CD4-positive, CD25-positive, alpha-beta regulatory T cell (primary cell): ENCODE results near the gene TRIM46. TPM values are rescaled to one million over a fixed set of nuclear protein-coding genes. Genes with fewer than 3 reads are reported as not detected.

Source experiments
- ATAC-seq, 2 donors: fragments of 150-1000 bp; cut with Tn5 transposase; one replicate each; pipeline ENCODE4 v1.10.0; 2021; ENCODE audit warnings: low read depth in 2 of 2, moderate number of reproducible peaks in 2 of 2, moderate library complexity in 1 of 2
- DNase-seq, 3 donors: peaks; one replicate each; pipeline versions ENCODE4 v3.0.0 to v3.0.0-alpha.2; 2012 to 2022; ENCODE audit warnings: mixed read lengths in 1 of 3
- H3K27ac ChIP-seq: one replicate; pipeline ENCODE4 v1.7.0; 2013; ENCODE audit warnings: mild to moderate bottlenecking, low read length; ENCODE audit not compliant: insufficient read depth, poor library complexity, severe bottlenecking
- H3K27me3 ChIP-seq: one replicate; pipeline ENCODE4 v1.7.0; 2013; ENCODE audit warnings: low read length; ENCODE audit not compliant: control insufficient read depth, insufficient read depth
- H3K36me3 ChIP-seq: one replicate; pipeline ENCODE4 v1.7.0; 2013; ENCODE audit warnings: mild to moderate bottlenecking, low read length, moderate library complexity; ENCODE audit not compliant: control insufficient read depth, insufficient read depth
- H3K4me1 ChIP-seq: 2 replicates; pipeline ENCODE4 v1.7.0; 2013; ENCODE audit warnings: mild to moderate bottlenecking, low read length; ENCODE audit not compliant: insufficient read depth, control insufficient read depth, poor library complexity, severe bottlenecking
- H3K4me3 ChIP-seq: one replicate; pipeline ENCODE4 v1.7.0; 2013; ENCODE audit warnings: low read depth, mild to moderate bottlenecking, low read length, moderate library complexity
- H3K9me3 ChIP-seq, 2 experiments: 1 replicate in 1 of 2; 2 replicates in 1 of 2; pipeline ENCODE4 v1.7.0; 2013; ENCODE audit warnings: low read length in 2 of 2, mild to moderate bottlenecking in 1 of 2, moderate library complexity in 1 of 2; ENCODE audit not compliant: control insufficient read depth in 2 of 2
- H3K27ac Mint-ChIP-seq, 3 donors: one replicate each; pipeline ENCODE4 v1.8.0; 2020 to 2022; ENCODE audit warnings: mild to moderate bottlenecking in 3 of 3, mixed read lengths in 3 of 3, moderate library complexity in 2 of 3
- H3K27me3 Mint-ChIP-seq: one replicate; pipeline ENCODE4 v1.8.0; 2022; ENCODE audit warnings: mild to moderate bottlenecking, mixed read lengths
- H3K36me3 Mint-ChIP-seq: one replicate; pipeline ENCODE4 v1.8.0; 2020; ENCODE audit warnings: mixed read lengths
- H3K4me1 Mint-ChIP-seq, 4 donors: one replicate each; pipeline ENCODE4 v1.8.0; 2020 to 2022; ENCODE audit warnings: mixed read lengths in 4 of 4, mild to moderate bottlenecking in 1 of 4
- H3K4me3 Mint-ChIP-seq, 4 donors: one replicate each; pipeline ENCODE4 v1.8.0; 2020 to 2022; ENCODE audit warnings: mild to moderate bottlenecking in 4 of 4, mixed read lengths in 4 of 4, moderate library complexity in 3 of 4
- H3K9me3 Mint-ChIP-seq, 7 donors: one replicate each; pipeline ENCODE4 v1.8.0; 2020 to 2022; ENCODE audit warnings: mixed read lengths in 7 of 7, mild to moderate bottlenecking in 3 of 7, moderate library complexity in 2 of 7
- polyA plus RNA-seq, 4 donors: library from polyadenylated mRNA; unstranded; fragments of 300-500 nt; fragmentation: Illumina TruSeq; gene quantifications; one replicate each; pipeline ENCODE4 v1.2.3, GENCODE V29; 2021
- total RNA-seq: library from RNA; stranded (reverse); gene quantifications from one replicate; pipeline ENCODE4 v1.2.3, GENCODE V29; 2022

The TRIM46 gene
- total and polyA plus RNA-seq, 5 donors from 2014 or later = 0.44 to 6.1 (median 1.1) TPM

- Mint-ChIP-seq H3K4me1 (peaks cover 8 to 55% (median 28%) of the 10 kb centered on the region in 4 donors), H3K27ac (no peak overlapping the region), H3K4me3 (peak overlapping the region; percentile 41 to 86 (median 66)), H3K36me3 (peaks cover 8% of the 10 kb centered on the region), H3K27me3 (peaks cover 4% of the 10 kb centered on the region), H3K9me3 (no peaks in the 10 kb centered on the region)
- ATAC-seq (no peak), DNase-seq (peak in 1 of 3 donors; percentile 50)
- H3K27me3 ChIP-seq = no peaks in the 10 kb centered on the region
- peaks cover 37% of the 10 kb centered on the region for H3K4me1 ChIP-seq
- peaks cover 12% of the 10 kb centered on the region for H3K36me3 ChIP-seq
- no peaks in the 10 kb centered on the region for H3K9me3 ChIP-seq
- no peak overlapping the region for H3K27ac ChIP-seq
- peak overlapping the region; percentile 28 for H3K4me3 ChIP-seq
Observed at GRCh38 chr1:155175927-155176371, 2.3 kb downstream of the TRIM46 start.

DNA sequence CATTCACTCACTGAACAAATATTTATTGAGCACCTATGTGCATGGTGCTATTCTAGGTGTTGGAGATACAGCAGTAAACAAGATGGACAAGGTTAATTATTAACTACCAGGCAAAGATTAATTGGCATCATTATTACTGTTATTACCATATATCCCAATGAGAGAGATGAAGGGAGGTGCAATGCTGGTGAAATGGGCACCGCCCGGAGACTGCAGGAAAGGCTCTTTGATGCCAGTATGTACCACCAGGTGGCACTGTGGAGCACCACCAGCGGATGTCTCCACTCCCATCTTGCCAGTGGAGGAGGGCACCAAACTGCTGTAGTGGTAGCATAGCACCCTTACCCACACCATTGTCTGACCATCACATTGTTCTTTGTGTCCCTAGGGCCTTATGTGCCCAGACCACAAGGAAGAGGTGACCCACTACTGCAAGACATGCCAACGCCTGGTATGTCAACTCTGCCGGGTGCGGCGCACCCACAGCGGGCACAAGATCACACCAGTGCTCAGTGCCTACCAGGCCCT, 3.0 kb downstream of the TRIM46 start:
- H3K4me1 ChIP-seq = peaks cover 37% of the 10 kb centered on the region
- H3K27me3 ChIP-seq = no peaks in the 10 kb centered on the region
- H3K36me3 ChIP-seq = peaks cover 12% of the 10 kb centered on the region
- peak overlapping the region; percentile 28 for H3K4me3 ChIP-seq
- ATAC-seq (peak; percentile 46 to 48), DNase-seq (peak; percentile 68 to 86 (median 80))
- no peak overlapping the region for H3K27ac ChIP-seq
- H3K4me3 Mint-ChIP-seq = peak overlapping the region; percentile 48 to 86 (median 64)
- H3K27ac Mint-ChIP-seq = peak overlapping the region in 1 of 3 donors; percentile 54
- H3K4me1 Mint-ChIP-seq = peaks cover 8 to 49% (median 27%) of the 10 kb centered on the region in 4 donors
- no peaks in the 10 kb centered on the region for H3K9me3 Mint-ChIP-seq
- no peaks in the 10 kb centered on the region for H3K9me3 ChIP-seq
- H3K36me3 Mint-ChIP-seq = peaks cover 8% of the 10 kb centered on the region
- peaks cover 4% of the 10 kb centered on the region for H3K27me3 Mint-ChIP-seq

- H3K4me3 Mint-ChIP-seq = peak overlapping the region in 2 of 4 donors; percentile 29 to 51
- no peak for ATAC-seq
- H3K9me3 Mint-ChIP-seq = no peaks in the 10 kb centered on the region
- no peaks in the 10 kb centered on the region for H3K27me3 ChIP-seq
- DNase-seq = no peak
- H3K36me3 ChIP-seq = peaks cover 12% of the 10 kb centered on the region
- H3K27ac ChIP-seq = no peak overlapping the region
- H3K4me1 Mint-ChIP-seq = peaks cover 4 to 42% (median 20%) of the 10 kb centered on the region in 4 donors
- H3K27ac Mint-ChIP-seq = no peak overlapping the region
- peaks cover 30% of the 10 kb centered on the region for H3K4me1 ChIP-seq
- H3K36me3 Mint-ChIP-seq = peaks cover 8% of the 10 kb centered on the region
- no peak overlapping the region for H3K4me3 ChIP-seq
- H3K9me3 ChIP-seq = no peaks in the 10 kb centered on the region
- H3K27me3 Mint-ChIP-seq = no peaks in the 10 kb centered on the region
Observed at GRCh38 chr1:155177192-155177917, 3.7 kb downstream of the TRIM46 start.

GRCh38 chr1:155177918-155178281, 4.3 kb downstream of the TRIM46 start:
- DNase-seq = no peak
- no peak overlapping the region for H3K27ac ChIP-seq
- Mint-ChIP-seq H3K27me3 (no peaks in the 10 kb centered on the region), H3K9me3 (no peaks in the 10 kb centered on the region), H3K27ac (no peak overlapping the region), H3K36me3 (peaks cover 8% of the 10 kb centered on the region), H3K4me1 (peaks cover 4 to 39% (median 18%) of the 10 kb centered on the region in 4 donors), H3K4me3 (peak overlapping the region in 2 of 4 donors; percentile 29 to 63)
- H3K9me3 ChIP-seq = no peaks in the 10 kb centered on the region
- H3K27me3 ChIP-seq = no peaks in the 10 kb centered on the region
- peaks cover 25% of the 10 kb centered on the region for H3K4me1 ChIP-seq
- peaks cover 12% of the 10 kb centered on the region for H3K36me3 ChIP-seq
- ATAC-seq = no peak
- H3K4me3 ChIP-seq = no peak overlapping the region

DNA sequence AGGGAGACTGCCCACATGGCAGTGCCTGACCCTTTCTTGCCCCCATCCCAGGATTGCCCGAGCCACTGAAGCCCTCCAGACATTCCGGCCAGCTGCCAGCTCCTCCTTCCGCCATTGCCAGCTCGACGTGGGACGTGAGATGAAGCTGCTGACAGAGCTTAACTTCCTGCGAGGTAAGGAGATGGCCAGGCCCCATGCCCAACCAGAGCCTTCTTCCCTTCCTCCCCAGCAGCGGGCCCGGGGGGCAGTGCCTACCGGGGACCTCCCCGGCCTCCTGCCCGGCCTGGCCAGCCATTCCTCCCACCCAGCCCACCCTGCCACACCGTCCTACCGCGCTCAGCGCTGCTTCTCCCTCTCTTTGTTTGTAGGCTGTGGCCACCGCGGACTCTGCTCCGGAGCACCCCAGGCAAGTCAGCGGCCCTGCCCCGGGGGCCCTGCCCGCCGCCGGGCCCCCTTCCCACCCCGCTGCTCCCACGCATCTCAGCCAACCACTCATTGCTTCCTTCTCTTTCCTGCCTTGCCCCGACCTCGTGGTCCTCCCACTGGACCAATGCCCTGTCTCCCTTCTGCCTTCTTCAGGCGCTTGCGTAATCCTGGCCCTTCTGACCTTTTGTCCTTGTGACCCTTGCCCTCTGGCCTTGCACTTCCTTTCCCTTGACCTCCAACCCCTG, 4.9 kb downstream of the TRIM46 start:
- ATAC-seq (no peak), DNase-seq (no peak)
- H3K27ac ChIP-seq = no peak overlapping the region
- H3K36me3 ChIP-seq = peaks cover 12% of the 10 kb centered on the region
- H3K27me3 ChIP-seq = no peaks in the 10 kb centered on the region
- H3K4me3 ChIP-seq = no peak overlapping the region
- Mint-ChIP-seq H3K4me1 (peaks cover 4 to 33% (median 13%) of the 10 kb centered on the region in 4 donors), H3K27me3 (no peaks in the 10 kb centered on the region), H3K27ac (peak overlapping the region in 1 of 3 donors; percentile 94), H3K4me3 (no peak overlapping the region), H3K9me3 (no peaks in the 10 kb centered on the region), H3K36me3 (peaks cover 9% of the 10 kb centered on the region)
- H3K4me1 ChIP-seq = peaks cover 21% of the 10 kb centered on the region
- H3K9me3 ChIP-seq = no peaks in the 10 kb centered on the region

- peaks cover 13% of the 10 kb centered on the region for H3K4me1 ChIP-seq
- H3K27ac ChIP-seq = no peak overlapping the region
- Mint-ChIP-seq H3K27ac (peak overlapping the region in 1 of 3 donors; percentile 94), H3K36me3 (peaks cover 9% of the 10 kb centered on the region), H3K27me3 (no peaks in the 10 kb centered on the region), H3K9me3 (no peaks in the 10 kb centered on the region), H3K4me3 (peak overlapping the region in 1 of 4 donors; percentile 68), H3K4me1 (peaks cover 4 to 26% (median 13%) of the 10 kb centered on the region in 4 donors)
- H3K9me3 ChIP-seq = no peaks in the 10 kb centered on the region
- no peak overlapping the region for H3K4me3 ChIP-seq
- ATAC-seq (no peak), DNase-seq (no peak)
- H3K36me3 ChIP-seq = peaks cover 12% of the 10 kb centered on the region
- H3K27me3 ChIP-seq = no peaks in the 10 kb centered on the region
Observed at GRCh38 chr1:155179112-155180031, 5.7 kb downstream of the TRIM46 start.

GRCh38 chr1:155181371-155182051, 7.9 kb downstream of the TRIM46 start:
- Mint-ChIP-seq H3K27ac (peak overlapping the region in 1 of 3 donors; percentile 23), H3K27me3 (no peaks in the 10 kb centered on the region), H3K9me3 (no peaks in the 10 kb centered on the region), H3K4me3 (no peak overlapping the region), H3K36me3 (peaks cover 9% of the 10 kb centered on the region), H3K4me1 (peaks cover 1 to 6% (median 5%) of the 10 kb centered on the region in 4 donors)
- Histone ChIP-seq H3K4me3 (no peak overlapping the region), H3K27ac (no peak overlapping the region), H3K36me3 (peaks cover 12% of the 10 kb centered on the region), H3K4me1 (peaks cover 5% of the 10 kb centered on the region), H3K27me3 (no peaks in the 10 kb centered on the region), H3K9me3 (no peaks in the 10 kb centered on the region)
- ATAC-seq = no peak
- no peak for DNase-seq
